Measurements from ENCODE around the gene EMX1. TPM values are rescaled to one million over a fixed set of nuclear protein-coding genes. Genes with fewer than 3 reads are reported as not detected.
A peak's percentile ranks its signal among the peaks of the same experiment; 100 is the strongest.

The EMX1 gene
- total RNA-seq, 1 experiment from 2014 or later: not detected

- intact Hi-C loops (cut with micrococcal nuclease; ENCODE audit: unreplicated experiment): no loop called here
- peaks cover 15% of the 10 kb centered on the region for H3K4me1 ChIP-seq (replicated peaks; ENCODE audit: insufficient read depth)
- H3K79me2 ChIP-seq (ENCODE audit: low read depth): no peaks in the 10 kb centered on the region
- no peak for DNase-seq
- peaks cover 6% of the 10 kb centered on the region; the same call in 1 of the 2 replicates for H4K20me1 ChIP-seq (ENCODE audit: insufficient read depth)
- H3K27ac ChIP-seq: no peak overlapping the region
- no TSS peak for BruUV-seq (replicated peaks)
- H3K4me3 ChIP-seq: no peak overlapping the region
- 0 out of 2 replicates have a peak, but pooled peaks cover 4% of the 10 kb centered on the region for H3F3A ChIP-seq (ENCODE audit: insufficient read depth, low read depth)
- no peaks in the 10 kb centered on the region for H3K36me3 ChIP-seq (ENCODE audit: low read depth)
- H3K4me2 ChIP-seq: no peak overlapping the region
- TF ChIP-seq CTCF (conservative IDR thresholded peaks at IDR 0.05) (no peak), EZH2 (IDR thresholded peaks at IDR 0.05; ENCODE audit: low read depth) (no peak)
- no peak overlapping the region for H2AFZ ChIP-seq
- H3K9me3 ChIP-seq (ENCODE audit: insufficient read depth, low read depth): no peaks in the 10 kb centered on the region
- ChIA-PET POLR2A (ENCODE audit: unreplicated experiment) (interaction anchor here (0.5 to 0.6 kb wide), 2 partner anchors 86 to 108 kb away, joined by 3 to 16 read pairs; no protein-coding TSS in a partner anchor), CTCF (no interaction called here)
- H3K9me2 ChIP-seq (ENCODE audit: insufficient read depth): no peaks in the 10 kb centered on the region
- no peaks in the 10 kb centered on the region for H3K27me3 ChIP-seq (ENCODE audit: insufficient read depth, low read depth)
These were observed 33.9 kb upstream of the EMX1 start for GRCh38 chr2:72883356-72883962.

GRCh38 chr2:72886505-72887031 is 30.8 kb upstream of the EMX1 start:
- H3K9me2 ChIP-seq (ENCODE audit: insufficient read depth): no peaks in the 10 kb centered on the region
- no peaks in the 10 kb centered on the region for H3K79me2 ChIP-seq (ENCODE audit: low read depth)
- TF ChIP-seq CTCF (conservative IDR thresholded peaks at IDR 0.05) (no peak), EZH2 (IDR thresholded peaks at IDR 0.05; ENCODE audit: low read depth) (no peak)
- no peaks in the 10 kb centered on the region for H3K9me3 ChIP-seq (ENCODE audit: insufficient read depth, low read depth)
- peak overlapping the region; percentile 85 for H3K4me3 ChIP-seq
- no peaks in the 10 kb centered on the region for H3K36me3 ChIP-seq (ENCODE audit: low read depth)
- H4K20me1 ChIP-seq (ENCODE audit: insufficient read depth): peaks cover 14% of the 10 kb centered on the region; the same call in 1 of the 2 replicates
- DNase-seq: no peak
- ChIA-PET POLR2A (ENCODE audit: unreplicated experiment) (interaction anchor here (0.6 to 0.7 kb wide), 3 partner anchors 98 to 1469 kb away, joined by 3 read pairs; partner anchors contain the start of gene CCT7), CTCF (interaction anchor here (1.2 to 1.8 kb wide), 2 partner anchors 22 to 24 kb away, joined by 3 to 10 read pairs; no protein-coding TSS in a partner anchor)
- peak overlapping the region; percentile 96 for H2AFZ ChIP-seq
- no TSS peak for BruUV-seq (replicated peaks)
- H3K4me2 ChIP-seq: peak overlapping the region; percentile 90
- peaks cover 21% of the 10 kb centered on the region for H3K4me1 ChIP-seq (replicated peaks; ENCODE audit: insufficient read depth)
- no peaks in the 10 kb centered on the region for H3K27me3 ChIP-seq (ENCODE audit: insufficient read depth, low read depth)
- intact Hi-C loops (cut with micrococcal nuclease; ENCODE audit: unreplicated experiment): loop anchor here (1.0 kb wide), 2 partner anchors 115 to 1341 kb away; no protein-coding TSS in a partner anchor
- no peak overlapping the region for H3K27ac ChIP-seq
- H3F3A ChIP-seq (ENCODE audit: insufficient read depth, low read depth): 0 out of 2 replicates have a peak, but pooled peaks cover 4% of the 10 kb centered on the region

DNA sequence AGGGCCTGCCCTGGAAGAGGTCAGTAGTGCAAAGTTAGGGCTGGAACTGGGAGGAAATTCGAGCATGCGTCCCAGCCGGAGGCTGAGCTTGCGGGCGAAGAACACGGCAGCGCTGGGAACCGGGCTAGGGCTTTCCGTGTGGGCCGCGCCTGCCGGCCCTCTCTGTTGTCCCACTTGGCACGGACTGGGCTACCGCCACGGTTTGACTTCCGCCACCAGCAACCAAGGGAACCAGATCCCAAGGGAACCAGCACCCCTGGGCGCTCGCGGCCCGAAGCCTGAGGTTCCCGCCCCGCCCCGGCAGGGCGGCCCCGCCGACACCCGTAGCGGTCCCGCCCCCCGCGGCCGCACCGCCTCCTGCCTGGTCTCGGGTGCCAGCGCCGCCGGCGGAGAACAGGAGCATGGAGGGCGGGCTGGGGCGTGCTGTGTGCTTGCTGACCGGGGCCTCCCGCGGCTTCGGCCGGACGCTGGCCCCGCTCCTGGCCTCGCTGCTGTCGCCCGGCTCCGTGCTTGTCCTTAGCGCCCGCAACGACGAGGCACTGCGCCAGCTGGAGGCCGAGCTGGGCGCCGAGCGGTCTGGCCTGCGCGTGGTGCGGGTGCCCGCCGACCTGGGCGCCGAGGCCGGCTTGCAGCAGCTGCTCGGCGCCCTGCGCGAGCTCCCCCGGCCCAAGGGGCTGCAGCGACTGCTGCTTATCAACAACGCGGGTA is 30.1 kb upstream of the EMX1 start, which contains the start of gene SPR:
SPR (plus strand) TSS at position 377 of the 708 bp plus-strand sequence; CDS start at position 402, 25 bp downstream.
- CTCF ChIA-PET: interaction anchor here (1.2 to 1.8 kb wide), 3 partner anchors 11 to 25 kb away, joined by 3 to 10 read pairs (median 6); no protein-coding TSS in a partner anchor
- intact Hi-C loops (cut with micrococcal nuclease; ENCODE audit: unreplicated experiment): loop anchor here (1.0 kb wide), 1 partner anchor 116 kb away; no protein-coding TSS in a partner anchor
- TF ChIP-seq CTCF (conservative IDR thresholded peaks at IDR 0.05) (no peak), EZH2 (IDR thresholded peaks at IDR 0.05; ENCODE audit: low read depth) (no peak)

More for the DNA sequence above, 30.1 kb upstream of the EMX1 start, which contains the start of gene SPR:
- Histone ChIP-seq H3K4me1 (replicated peaks; ENCODE audit: insufficient read depth) (peaks cover 21% of the 10 kb centered on the region), H2AFZ (peak within 1 kb of the TSS; percentile 96), H3K79me2 (ENCODE audit: low read depth) (no peaks in the 10 kb centered on the region), H3F3A (ENCODE audit: insufficient read depth, low read depth) (0 out of 2 replicates have a peak, but pooled peaks cover 4% of the 10 kb centered on the region), H3K4me2 (peak within 1 kb of the TSS; percentile 90), H3K9me2 (ENCODE audit: insufficient read depth) (no peaks in the 10 kb centered on the region), H3K27me3 (ENCODE audit: insufficient read depth, low read depth) (no peaks in the 10 kb centered on the region), H3K36me3 (ENCODE audit: low read depth) (no peaks in the 10 kb centered on the region), H4K20me1 (ENCODE audit: insufficient read depth) (peaks cover 14% of the 10 kb centered on the region; the same call in 1 of the 2 replicates), H3K9me3 (ENCODE audit: insufficient read depth, low read depth) (no peaks in the 10 kb centered on the region), H3K4me3 (peak within 1 kb of the TSS; percentile 85), H3K27ac (no peak within 1 kb of the TSS)
- POLR2A ChIA-PET (ENCODE audit: unreplicated experiment): interaction anchor here (0.6 to 0.7 kb wide), 3 partner anchors 98 to 347 kb away, joined by 3 read pairs; partner anchors contain the start of gene CCT7
- no TSS peak for BruUV-seq (replicated peaks)
- peak; percentile 45 to 79 for DNase-seq
